HUDEP-2 (cell line): ENCODE results near the gene CHPF.

Source experiments
- DNase-seq, 76 experiments: peaks; one replicate each; lab custom pipeline; 2025; ENCODE audit not compliant: unreplicated experiment in 76 of 76; lab: John Stamatoyannopoulos, UW

Gene CHPF

DNA sequence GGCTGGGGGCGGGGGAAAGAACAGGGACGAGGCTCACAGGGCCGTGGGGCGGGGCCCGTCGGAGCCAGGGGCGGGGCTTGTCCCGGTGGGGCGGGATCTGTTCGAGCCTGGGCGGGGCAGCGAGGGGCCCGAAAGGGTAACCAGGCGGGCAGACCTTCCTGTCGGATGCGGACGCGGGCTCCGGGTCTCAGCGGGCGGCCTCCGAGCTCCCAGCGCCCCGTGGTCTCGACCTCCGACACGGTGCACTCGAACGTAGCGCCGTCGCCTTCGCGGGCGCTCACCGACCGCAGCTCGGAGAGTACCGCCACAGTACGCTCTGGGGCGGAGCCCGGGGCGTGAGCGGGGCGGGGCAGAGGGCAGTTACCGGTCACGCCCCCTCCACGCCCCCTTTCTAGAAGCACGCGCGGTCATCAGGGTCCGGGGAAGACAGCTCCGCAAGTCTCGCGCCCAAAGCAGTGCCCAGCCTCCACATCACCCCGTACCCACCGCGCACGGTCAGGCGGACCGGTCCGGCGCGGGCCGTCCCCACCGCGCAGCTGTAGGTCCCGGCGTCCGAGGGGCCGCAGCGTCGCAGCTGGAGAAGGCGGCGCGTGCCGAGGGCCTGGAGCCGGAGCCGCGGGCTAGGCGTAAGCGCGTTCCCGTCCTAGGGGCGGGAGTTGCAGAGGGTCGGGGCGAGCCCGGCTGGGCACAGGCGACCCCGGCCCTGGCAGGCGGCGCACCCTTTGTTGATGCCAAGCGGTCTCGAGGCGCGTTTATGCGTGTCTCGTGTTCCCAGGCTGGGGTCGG lies 9.0 kb upstream of the CHPF start:
- peak in 68 of 76 experiments; percentile 7 to 90 (median 63) for DNase-seq

DNA sequence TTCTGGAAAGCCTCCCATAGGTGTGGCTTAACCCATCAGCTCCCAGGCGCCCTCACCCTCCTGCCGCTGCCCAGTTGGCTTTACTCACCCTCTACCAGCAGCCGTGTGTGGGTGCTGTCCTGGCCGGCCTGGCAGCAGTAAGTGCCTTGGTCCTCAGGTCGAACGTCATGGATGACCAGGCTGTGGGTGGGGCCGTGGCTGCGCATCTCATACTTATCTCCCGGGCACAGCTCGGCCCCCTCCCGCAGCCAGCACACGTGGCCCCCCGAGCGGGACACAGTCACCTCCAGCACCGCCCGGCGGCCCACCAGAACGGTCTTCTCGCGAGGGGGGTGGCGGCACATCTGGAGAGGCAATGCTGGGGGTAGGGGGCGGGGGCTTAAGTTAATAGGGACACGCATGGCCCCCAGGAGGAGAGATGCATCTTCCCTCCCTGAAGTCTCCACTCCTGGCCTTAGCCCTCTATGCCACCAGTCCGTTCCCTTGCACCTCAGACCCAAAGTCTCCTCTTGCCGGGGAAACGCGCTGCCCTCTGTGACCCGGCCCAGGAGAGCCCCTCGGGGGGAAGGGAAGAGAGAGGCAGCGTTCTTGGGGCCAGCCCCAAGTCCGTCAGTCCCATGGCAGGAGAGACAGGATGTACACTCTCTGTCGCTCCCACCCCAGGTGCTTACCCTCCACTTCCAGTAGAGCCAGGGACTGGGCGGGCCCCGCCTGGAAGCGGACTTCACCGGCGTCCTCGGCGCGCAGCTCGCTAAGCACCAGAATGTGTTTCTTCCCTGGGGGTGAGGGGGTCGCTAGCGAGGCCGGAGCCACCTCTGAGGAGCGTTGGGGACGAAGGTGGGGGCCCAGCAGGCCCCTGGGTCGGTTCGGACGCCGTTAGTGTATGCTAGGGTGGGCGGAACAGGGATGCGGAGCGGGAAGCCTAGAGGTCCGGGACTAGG lies 8.1 kb upstream of the CHPF start:
- DNase-seq = peak in 39 of 76 experiments; percentile 2 to 58 (median 27)

DNA sequence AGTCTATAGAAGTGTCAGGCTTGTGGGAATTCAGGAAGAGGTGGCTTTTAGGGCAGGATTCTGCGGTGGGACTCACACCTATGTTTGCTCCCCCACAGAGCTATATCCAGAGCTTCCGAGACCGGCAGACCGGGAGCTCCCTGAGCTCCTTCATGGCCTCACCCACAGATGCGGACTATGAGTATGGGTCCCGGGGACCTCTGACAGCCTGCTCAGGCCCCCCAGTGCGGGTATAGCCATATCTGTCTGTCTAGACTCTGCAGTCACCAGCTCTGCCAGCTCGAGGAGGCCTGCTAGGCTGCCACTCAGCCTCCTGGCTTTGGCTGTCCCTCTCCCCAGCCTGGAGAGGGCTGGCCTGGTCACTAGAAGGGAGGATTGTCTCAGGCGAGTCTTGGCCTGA lies 6.0 kb upstream of the CHPF start:
- DNase-seq = peak in 1 of 76 experiments; percentile 3

DNA sequence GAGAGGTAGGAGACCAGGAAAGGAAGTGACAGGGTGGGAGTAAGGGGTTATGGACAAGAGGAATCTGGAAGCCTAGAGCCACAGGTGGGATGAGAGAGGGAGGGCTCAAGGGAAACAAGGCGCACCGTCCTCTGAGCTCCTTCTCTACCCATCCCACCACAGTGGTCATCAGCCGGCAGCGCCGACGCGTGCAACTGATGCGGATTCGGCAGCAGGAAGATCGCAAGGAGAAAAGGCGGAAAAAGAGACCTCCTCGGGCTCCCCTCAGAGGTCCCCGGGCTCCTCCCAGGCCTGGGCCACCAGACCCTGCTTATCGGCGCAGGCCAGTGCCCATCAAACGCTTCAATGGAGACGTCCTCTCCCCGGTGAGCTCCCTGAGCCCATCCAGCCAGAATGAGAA lies 5.4 kb upstream of the CHPF start:
- DNase-seq = no peak

DNA sequence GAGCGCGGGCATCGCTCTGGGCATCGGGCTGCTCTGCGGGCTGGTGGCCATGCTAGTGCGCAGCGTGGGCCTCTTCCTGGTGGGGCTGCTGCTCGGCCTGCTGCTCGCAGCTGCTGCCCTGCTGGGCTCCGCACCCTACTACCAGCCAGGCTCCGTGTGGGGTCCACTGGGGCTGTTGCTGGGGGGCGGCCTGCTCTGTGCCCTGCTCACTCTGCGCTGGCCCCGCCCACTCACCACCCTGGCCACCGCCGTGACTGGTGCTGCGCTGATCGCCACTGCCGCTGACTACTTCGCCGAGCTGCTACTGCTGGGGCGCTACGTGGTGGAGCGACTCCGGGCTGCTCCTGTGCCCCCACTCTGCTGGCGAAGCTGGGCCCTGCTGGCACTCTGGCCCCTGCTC lies 4.0 kb upstream of the CHPF start:
- no peak for DNase-seq

DNA sequence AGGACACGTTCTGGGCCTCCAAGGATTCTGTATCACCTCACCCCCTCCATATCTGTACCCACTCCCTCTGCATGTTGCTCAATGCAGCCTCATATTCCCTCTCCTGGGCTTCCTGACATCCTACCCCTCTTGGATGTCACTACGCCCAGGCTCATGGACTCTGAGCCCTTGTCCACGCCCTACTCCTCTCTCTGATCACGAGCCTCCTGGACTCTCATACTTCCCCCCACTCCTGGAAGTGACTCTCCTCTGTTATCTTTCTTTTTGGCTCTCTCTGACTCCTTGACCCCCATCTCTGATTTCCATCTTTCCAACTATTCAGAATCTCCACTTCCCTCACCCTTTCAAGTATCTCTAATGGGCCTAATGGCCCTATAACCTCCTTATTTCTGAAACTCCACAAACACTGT lies 2.3 kb upstream of the CHPF start:
- no peak for DNase-seq

DNA sequence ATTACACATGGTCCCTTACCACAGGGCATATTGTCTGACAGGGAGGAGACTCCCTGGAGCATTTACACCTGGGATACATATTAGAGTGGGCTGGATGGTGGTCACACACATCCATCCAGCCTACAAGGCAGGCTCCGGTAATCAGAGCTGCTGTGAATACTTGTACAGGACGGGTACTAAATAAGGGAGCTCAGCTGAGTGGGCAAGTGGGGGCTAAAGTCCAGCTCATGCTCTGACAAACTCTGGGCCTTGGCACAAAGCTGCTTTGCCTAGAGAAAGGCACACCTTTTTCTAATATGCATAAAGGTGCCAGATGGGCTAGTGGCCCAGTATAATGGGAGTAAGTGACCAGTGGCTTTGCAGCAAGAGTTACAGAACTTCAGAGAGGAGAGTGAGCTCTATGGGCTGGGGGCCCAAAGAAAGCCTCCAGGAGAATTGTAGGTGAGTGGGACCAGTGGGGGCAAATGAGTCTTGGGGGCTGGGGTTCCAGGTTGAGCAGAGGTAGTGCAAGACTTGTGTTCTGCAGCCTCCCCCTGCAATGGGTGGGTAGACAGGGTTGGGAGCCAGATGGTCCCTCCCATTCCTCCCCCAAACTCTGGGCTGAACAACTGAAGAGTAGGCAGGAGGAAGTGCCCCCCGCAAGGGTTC lies 1.8 kb upstream of the CHPF start:
- no peak for DNase-seq

DNA sequence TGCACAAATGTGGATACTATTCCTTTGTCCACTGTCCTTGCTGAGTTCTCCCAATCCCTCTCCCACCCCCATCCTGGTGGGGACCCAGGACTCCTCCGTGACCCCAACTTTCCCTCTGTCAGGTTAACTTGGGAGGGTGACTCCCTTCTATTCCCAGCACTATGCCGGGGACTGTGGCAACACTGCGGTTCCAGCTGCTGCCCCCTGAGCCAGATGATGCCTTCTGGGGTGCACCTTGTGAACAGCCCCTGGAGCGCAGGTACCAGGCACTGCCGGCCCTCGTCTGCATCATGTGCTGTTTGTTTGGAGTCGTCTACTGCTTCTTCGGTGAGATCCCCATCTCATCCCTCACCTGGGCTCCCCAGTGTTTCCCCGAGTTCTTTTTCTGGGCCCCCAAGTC lies 958 bp upstream of the CHPF start:
- DNase-seq = no peak

DNA sequence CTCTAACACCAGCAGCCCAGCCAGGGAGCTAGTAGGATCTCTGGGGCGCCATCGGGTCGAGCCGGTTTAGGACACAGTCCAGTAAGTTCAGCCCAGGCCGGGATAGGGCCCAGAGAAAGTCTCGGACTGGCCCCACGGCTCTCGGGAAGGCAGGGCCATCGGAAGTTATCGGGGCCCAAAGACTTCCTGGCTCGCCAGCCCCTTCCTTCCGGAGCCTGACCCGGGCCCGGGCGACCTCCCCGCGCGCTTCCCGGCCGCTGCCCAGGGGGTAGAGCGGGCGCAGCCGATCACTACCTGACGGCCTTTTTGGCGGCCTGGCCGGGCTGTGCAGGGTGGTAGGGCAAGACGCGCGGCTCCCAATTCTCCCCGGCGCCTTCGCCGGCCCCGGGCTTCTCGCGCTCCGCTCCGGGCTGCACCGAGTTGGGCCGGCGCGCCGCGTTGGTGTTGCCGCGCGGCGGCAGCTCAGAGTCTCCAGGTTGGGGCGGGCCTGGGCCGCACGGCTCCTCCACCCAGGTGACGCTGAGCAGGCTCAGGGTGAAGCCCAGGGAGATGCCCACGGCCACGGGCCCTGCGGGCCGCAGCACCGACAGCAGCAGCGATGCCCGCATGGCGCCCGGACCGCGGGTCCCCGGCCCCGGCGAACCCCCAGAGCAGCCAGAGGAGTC lies 546 bp downstream of the CHPF start:
- DNase-seq = peak in 8 of 76 experiments; percentile 32 to 59 (median 46)

DNA sequence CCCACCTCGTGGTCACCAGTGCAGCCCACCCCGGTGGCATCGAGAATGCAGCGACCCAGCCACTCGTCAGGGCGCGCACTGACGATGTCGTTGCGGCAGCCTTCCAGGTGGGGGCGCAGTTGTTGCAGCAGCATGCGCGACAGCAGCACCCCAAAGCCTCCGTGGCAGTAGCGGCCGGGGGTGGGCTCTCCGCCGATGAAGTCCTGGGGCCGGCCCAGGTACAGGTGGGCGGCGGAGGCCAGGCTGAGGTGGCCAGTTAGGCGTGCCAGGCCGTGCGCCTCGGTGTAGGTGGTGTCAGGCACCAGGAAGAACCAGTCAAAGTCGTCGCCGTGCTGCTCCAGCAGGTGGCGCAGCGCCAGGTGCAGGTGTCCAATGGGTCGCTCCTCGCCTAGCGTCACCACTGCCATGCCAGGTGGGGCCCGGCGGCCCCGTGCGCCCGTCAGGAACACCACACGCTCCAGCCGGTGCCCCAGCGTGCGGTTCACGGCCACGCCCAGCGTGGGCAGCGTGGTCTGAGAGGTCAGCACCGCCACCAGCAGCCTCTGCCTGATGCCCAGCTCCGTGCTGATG lies 1.9 kb downstream of the CHPF start:
- DNase-seq = peak in 72 of 76 experiments; percentile 13 to 96 (median 73)

DNA sequence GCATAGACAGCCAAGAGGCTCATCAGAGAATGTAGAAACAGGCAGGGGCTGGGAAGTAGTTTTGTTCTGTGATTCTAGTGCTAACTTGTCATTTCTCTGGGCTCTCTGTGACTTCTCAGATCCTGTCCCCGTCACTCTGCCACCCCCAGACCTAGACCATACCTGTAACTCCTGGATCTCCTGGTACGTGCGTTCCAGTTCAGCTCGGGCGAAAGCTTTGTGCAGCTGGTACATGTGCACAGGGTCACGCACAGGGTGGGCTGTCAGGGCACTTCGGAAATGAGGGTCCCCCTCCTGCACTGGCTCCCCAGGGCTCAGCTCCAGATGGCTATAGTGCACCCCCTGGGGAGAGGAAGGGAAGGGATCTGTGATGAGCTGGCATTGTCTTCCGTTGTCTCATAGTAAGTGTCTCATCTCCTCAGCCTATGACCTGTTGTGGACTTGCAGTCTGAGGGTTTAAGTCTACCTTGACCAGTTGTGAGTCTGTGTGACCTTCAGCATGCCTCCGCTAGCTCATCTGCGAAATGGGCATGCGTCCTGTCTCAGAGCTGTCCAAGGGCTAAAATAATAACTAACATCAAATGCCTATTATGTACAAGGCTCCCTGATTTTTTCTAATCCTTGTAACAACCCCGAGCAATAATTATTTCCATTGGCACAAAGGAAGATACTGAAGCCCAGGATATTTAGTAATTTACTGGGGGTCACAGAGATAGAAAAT lies 2.7 kb downstream of the CHPF start:
- no peak for DNase-seq

DNA sequence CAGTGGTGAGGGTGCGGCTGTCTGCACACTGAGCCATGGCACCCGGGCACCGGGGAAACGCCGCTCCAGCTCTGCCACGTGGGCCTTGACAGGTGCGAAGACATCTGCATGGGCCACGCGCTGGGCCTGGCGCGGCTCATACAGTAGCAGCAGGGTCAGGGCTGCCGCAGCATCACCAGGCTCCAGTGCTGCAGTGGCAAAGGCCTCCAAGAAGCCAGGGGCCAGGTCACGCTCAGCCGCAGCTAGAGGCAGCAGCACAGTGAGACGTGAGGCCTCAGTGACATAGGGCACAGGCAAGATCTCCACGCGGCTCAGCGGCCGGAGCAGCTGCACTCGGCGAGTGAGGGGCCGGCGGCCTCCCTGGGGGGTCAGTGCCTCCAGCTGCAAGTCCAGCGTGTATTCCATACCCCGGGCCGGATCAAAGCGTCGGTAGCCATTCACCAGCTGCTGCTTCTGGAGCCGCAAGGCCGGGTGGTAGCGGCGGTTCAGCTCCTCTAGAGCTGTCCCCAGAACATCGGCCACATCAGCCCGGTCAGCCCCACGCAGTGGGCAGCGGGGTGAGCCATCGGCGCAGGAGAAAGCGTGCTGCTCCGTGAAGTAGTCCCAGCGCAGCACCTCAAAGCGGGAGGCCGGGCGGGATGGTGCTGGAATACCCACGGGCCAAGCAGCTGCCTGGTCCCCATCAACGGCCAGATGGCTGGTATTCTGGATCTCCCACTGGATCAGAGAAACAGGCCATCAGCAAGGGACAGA lies 3.5 kb downstream of the CHPF start:
- no peak for DNase-seq

DNA sequence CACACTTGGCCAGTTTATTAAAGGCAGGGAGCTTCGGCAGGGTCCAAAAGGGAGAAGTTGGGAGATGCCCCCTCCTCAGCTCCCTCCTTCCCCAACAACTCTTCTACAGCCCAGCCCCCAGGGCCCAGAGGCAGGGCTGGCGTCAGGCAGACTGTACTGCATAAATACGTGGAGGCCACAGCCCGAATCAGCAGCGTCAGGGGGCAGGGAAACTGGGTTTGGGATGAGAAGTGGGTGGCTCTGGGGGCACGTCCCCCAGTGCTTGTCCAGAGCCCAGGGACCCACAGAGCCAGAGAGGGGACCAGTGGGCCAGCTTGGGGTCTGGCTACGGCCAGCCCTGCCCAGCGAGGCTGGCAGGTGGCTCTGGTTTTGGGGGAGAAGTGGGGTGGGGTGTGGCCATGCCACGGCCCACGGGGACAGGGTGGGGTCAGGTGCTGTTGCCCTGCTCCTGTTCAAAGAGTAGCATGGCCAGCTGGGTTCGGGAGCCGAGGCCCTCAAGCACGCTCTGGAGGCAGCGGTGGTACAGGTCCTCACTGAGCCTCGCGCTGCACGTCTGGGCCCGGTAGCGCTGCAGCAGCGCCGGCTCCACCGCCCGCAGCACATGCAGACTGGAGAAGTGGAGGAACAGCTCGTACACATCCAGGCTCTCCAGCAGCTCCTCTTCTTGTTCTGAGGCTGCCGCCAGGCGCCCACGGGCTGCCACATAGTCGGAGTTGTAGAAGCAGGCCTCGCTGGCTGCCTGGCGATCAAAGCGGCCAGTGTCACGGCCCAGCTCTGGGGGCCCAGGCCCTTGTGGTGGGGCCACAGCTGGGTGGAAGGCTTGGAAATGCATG lies 4.4 kb downstream of the CHPF start:
- DNase-seq = no peak

DNA sequence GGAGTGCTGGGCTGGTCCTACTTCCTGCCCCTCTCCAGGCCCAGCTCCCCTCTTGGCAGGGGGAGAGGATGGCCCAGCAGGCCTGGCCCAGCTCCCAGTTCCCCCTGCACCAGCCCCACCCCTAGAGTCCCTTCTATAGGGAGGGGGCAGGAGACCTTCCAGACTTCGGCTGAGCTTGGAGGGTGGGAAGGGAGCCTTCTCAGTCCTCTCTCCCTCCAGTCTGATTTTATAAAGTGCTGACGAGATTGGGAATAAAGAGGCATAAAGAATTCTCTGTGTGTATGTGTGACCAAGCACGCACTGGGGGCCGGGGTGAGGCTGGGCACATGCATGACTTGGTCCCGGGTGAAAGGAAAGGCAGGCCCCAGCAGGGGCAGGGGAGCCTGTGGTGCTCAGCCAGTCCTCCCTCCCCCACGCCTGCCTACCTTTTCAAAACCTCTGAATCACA lies 5.1 kb downstream of the CHPF start:
- no peak for DNase-seq

DNA sequence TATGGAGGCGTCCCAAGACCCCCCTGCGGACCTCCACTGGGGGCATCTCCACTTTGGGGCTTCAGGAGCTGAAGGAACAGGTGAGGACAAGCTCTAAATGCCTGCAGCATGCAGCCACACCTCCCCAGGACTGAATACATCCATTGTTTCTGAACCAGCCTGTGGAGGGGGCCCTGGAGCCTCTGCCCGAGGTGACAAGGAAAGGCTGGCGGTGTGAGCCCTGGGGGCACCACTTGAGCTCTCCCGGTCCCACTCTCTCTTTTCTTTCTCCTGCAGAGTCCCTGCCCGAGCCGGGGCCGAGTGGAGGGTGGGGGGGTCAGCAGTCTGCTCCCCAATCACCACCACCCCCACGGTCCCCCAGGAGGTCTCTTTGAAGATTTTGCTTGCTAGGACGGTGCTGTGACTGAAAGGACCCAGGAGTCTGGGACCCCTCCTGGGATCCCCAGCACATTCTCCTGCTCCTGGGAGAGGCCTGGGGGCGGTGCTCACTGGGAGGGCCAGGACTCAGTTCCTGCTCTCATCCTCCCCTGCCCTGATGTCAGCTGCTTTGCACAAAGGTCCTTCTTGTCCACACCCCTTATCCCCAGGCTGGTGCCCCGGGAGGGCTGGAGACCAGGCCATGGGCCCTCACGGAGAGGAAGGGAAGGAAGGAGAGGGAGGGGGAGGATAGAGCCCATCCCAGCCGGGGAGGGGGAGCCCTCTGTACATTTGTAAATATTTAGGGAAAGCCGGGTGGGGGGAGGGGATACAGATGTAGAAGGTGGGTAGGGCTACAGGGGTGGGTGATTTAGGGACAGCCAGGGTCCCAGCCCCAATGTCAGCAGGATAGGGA lies 5.7 kb downstream of the CHPF start:
- no peak for DNase-seq

DNA sequence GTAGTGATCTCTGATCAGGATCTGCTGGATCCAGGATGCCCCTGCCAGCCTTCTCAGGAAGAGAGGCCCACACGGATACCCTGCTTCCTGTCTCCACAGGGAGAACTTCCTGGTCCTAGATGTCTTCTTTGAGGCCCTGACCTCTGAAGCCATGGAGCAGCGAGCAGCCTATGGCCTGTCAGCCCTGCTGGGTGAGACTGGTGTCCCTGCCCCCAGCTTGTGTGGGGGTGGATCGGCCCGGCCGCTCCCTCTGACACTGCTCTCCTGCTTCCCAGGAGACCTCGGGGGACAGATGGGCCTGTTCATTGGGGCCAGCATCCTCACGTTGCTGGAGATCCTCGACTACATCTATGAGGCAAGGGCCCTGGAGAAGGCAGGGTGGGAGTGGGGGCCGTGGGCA lies 6.6 kb downstream of the CHPF start:
- no peak for DNase-seq

DNA sequence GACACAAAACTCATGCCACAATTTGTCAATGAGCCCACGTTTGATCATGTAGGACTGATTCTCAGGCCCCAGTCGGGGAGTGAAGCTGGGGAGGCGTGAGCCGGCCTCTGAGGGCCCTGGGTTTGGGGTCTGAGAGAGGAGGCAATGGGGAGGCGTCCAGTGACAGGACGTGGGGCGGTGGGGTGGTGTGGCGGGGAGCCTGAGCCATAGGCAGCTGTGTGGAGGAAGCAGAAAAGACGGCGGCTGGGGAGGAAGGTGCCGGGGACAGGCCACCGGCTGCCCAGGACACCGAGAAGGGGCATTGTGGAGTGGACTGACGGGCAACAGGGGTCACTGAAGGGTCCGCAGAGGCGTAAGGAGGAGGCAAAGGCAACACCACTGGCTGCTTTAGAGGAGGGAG lies 7.2 kb downstream of the CHPF start:
- no peak for DNase-seq
